HepG2 (cell line): ENCODE data around the gene C5orf24. TPM values are rescaled to one million over a fixed set of nuclear protein-coding genes. Genes with fewer than 3 reads are reported as not detected.

ENCODE experiments used
- ATAC-seq: fragments of 200-7000 bp; cut with Tn5 transposase; 3 replicates; pipeline ENCODE4 v1.9.1; 2020; ENCODE audit warnings: mild to moderate bottlenecking, moderate library complexity
- BruUV-seq: library from RNA; stranded (reverse); fragments of 400-500 nt; replicated peaks from 2 replicates; lab custom pipeline; 2021; lab: Mats Ljungman, UMichigan
- CTCF ChIA-PET: fragments of 300-600 bp; formaldehyde crosslinking; extraction: SDS; loops from one replicate; lab custom pipeline; 2021; ENCODE audit warnings: low total read pairs, inconsistent platforms, low intra/inter-chr PET ratio; lab: Yijun Ruan, JAX
- POLR2A ChIA-PET: fragments of 350-600 bp; sonication (Branson Sonifier 250); formaldehyde crosslinking; loops from one replicate; lab custom pipeline; 2020; ENCODE audit warnings: antibody characterized with exemption, inconsistent platforms; lab: Yijun Ruan, JAX
- DNase-seq: peaks from one replicate; pipeline ENCODE4 v3.0.0-alpha.2; 2015; ENCODE audit warnings: low spot score
- FAIRE-seq: peaks from 3 replicates; lab custom pipeline; 2011; peaks lifted over from hg19 to GRCh38; lab: Jason Lieb, UNC
- H2AFZ ChIP-seq: one replicate; pipeline ENCODE4 v1.6.1; 2011; ENCODE audit warnings: low read length, inconsistent platforms
- H3K27ac ChIP-seq: fragments of 300-600 bp; 3 replicates; pipeline ENCODE4 v1.8.0; 2011; ENCODE audit warnings: mixed run types, mild to moderate bottlenecking, mixed read lengths, low read length, inconsistent platforms; ENCODE audit not compliant: insufficient read depth; ENCODE audit errors: extremely low read length
- H3K27me3 ChIP-seq, 2 experiments: fragments of 200-600 bp in 1 of 2; 2 replicates in 1 of 2; 3 replicates in 1 of 2; pipeline versions ENCODE4 v1.6.0 to v1.8.0; 2011; ENCODE audit warnings: low read length in 2 of 2, mild to moderate bottlenecking in 2 of 2, moderate library complexity in 2 of 2, inconsistent platforms in 1 of 2; ENCODE audit not compliant: insufficient read depth in 2 of 2, control insufficient read depth in 1 of 2
- H3K36me3 ChIP-seq, 2 experiments: fragments of 200-600 bp in 1 of 2; replicated peaks in 1 of 2; 2 replicates in 1 of 2; 3 replicates in 1 of 2; pipeline versions ENCODE4 v1.5.1 to v1.8.0; 2011; ENCODE audit warnings: low read length in 2 of 2, inconsistent platforms in 1 of 2; ENCODE audit not compliant: insufficient read depth in 2 of 2, control insufficient read depth in 1 of 2
- H3K4me1 ChIP-seq: 2 replicates; pipeline ENCODE4 v1.5.1; 2012; ENCODE audit warnings: low read length, inconsistent platforms; ENCODE audit not compliant: insufficient read depth
- H3K4me2 ChIP-seq: 2 replicates; pipeline ENCODE4 v1.6.0; 2011; ENCODE audit warnings: low read depth, low read length, inconsistent platforms
- H3K4me3 ChIP-seq, 3 experiments: fragments of 200-600 bp in 1 of 3; sonication (generic), shearing (Covaris generic) in 1 of 3; replicated peaks in 1 of 3; 2 replicates each; pipeline ENCODE4 v1.5.1; 2011 to 2016; ENCODE audit warnings: low read length in 3 of 3, inconsistent platforms in 2 of 3, low read depth in 2 of 3, mild to moderate bottlenecking in 2 of 3, control low read depth in 1 of 3, mixed read lengths in 1 of 3; ENCODE audit not compliant: insufficient read depth in 1 of 3
- H3K79me2 ChIP-seq: one replicate; pipeline ENCODE4 v1.6.1; 2011; ENCODE audit warnings: low read length, inconsistent platforms; ENCODE audit not compliant: insufficient read depth
- H3K9ac ChIP-seq: 2 replicates; pipeline ENCODE4 v1.6.0; 2011; ENCODE audit warnings: mild to moderate bottlenecking, low read depth, low read length, inconsistent platforms; ENCODE audit not compliant: insufficient read depth
- H3K9me3 ChIP-seq: 2 replicates; pipeline ENCODE4 v1.5.1; 2012; ENCODE audit warnings: mild to moderate bottlenecking, low read length
- H4K20me1 ChIP-seq: 2 replicates; pipeline ENCODE4 v1.6.0; 2011; ENCODE audit warnings: inconsistent platforms, mild to moderate bottlenecking, low read length, moderate library complexity; ENCODE audit not compliant: insufficient read depth
- AGO1 ChIP-seq: fragments of 200-400 bp; formaldehyde crosslinking; IDR thresholded peaks from 2 replicates; pipeline ENCODE4 v1.6.1; 2017; ENCODE audit warnings: mild to moderate bottlenecking, low read depth, low read length, moderate library complexity; ENCODE audit not compliant: poor library complexity, severe bottlenecking
- BCLAF1 ChIP-seq: fragments of 450-650 bp; IDR thresholded peaks from 2 replicates; pipeline ENCODE4 v1.6.1; 2017; ENCODE audit warnings: mild to moderate bottlenecking
- CEBPG ChIP-seq: IDR thresholded peaks from 2 replicates; pipeline ENCODE4 v1.6.1; 2016
- FOXC1 ChIP-seq: sonication (generic); formaldehyde crosslinking; IDR thresholded peaks from 2 replicates; pipeline ENCODE4 v1.8.0; 2022; ENCODE audit warnings: mild to moderate bottlenecking, missing genetic modification reagents, borderline replicate concordance
- HOXA5 ChIP-seq: sonication (generic); formaldehyde crosslinking; IDR thresholded peaks from 2 replicates; pipeline ENCODE4 v1.4.0; 2020; ENCODE audit warnings: missing genetic modification reagents
- KLF6 ChIP-seq: IDR thresholded peaks from 2 replicates; pipeline ENCODE4 v1.8.0; 2016; ENCODE audit warnings: missing biosample characterization, missing genetic modification reagents
- MIER2 ChIP-seq: IDR thresholded peaks from 2 replicates; pipeline ENCODE4 v1.6.1; 2016; ENCODE audit warnings: missing biosample characterization, missing genetic modification reagents
- PITX1 ChIP-seq: sonication (generic); formaldehyde crosslinking; IDR thresholded peaks from 2 replicates; pipeline ENCODE4 v1.5.1; 2020; ENCODE audit warnings: mild to moderate bottlenecking, missing genetic modification reagents
- SOX5 ChIP-seq: IDR thresholded peaks from 2 replicates; pipeline ENCODE4 v1.6.1; 2016; ENCODE audit warnings: borderline replicate concordance
- TBL1XR1 ChIP-seq: fragments of 150-350 bp; IDR thresholded peaks from 2 replicates; pipeline ENCODE4 v1.6.1; 2014; ENCODE audit warnings: borderline replicate concordance, low read length; ENCODE audit not compliant: partially characterized antibody
- ZNF142 ChIP-seq: sonication (generic); formaldehyde crosslinking; IDR thresholded peaks from 2 replicates; pipeline ENCODE4 v1.4.0; 2020; ENCODE audit warnings: missing genetic modification reagents
- ZNF230 ChIP-seq: sonication (generic); formaldehyde crosslinking; IDR thresholded peaks from 2 replicates; pipeline ENCODE4 v1.4.0; 2020; ENCODE audit warnings: mild to moderate bottlenecking, missing genetic modification reagents
- ZNF530 ChIP-seq: sonication (generic); formaldehyde crosslinking; IDR thresholded peaks from 2 replicates; pipeline ENCODE4 v1.5.0; 2020; ENCODE audit warnings: low read depth, mild to moderate bottlenecking, missing genetic modification reagents
- ZNF704 ChIP-seq: sonication (generic); formaldehyde crosslinking; IDR thresholded peaks from 2 replicates; pipeline ENCODE4 v1.8.1; 2023; ENCODE audit warnings: mild to moderate bottlenecking, inconsistent platforms, moderate library complexity, missing genetic modification reagents, borderline replicate concordance
- WGBS: methylation state at CpG from one replicate; pipeline ENCODE4 v1.1.6; 2017; ENCODE audit warnings: low lambda C conversion rate; 5-methylcytosine and 5-hydroxymethylcytosine counted together
- in situ Hi-C: cut with HindIII; loops from 2 replicates; pipeline ENCODE4 v1.10.0; 2017; ENCODE audit warnings: low pct_unique_long_range_greater_than_20kb; ENCODE audit not compliant: extremely low pct_ligation_motif_present
- intact Hi-C: fragments of 100-400 bp; cut with micrococcal nuclease; formaldehyde crosslinking; loops from one replicate; pipeline ENCODE4 v1.10.0; 2022; ENCODE audit not compliant: unreplicated experiment
- polyA plus RNA-seq, 8 experiments: library from polyadenylated mRNA; depleted of rRNA in 3 of 8; stranded (reverse) in 7 of 8; unstranded in 1 of 8; fragments of >200 nt; fragmentation: Illumina TruSeq in 4 of 8; extraction: Trizol in 4 of 8; gene quantifications; 2 replicates each; pipeline versions ENCODE4 v1.2.1 to v1.2.3, GENCODE V29; 2011 to 2016; ENCODE audit warnings: low read depth in 4 of 8, missing spikeins in 1 of 8, mixed read lengths in 1 of 8; ENCODE audit not compliant: insufficient read depth in 1 of 8
- total RNA-seq, 5 experiments: library from RNA; depleted of rRNA; stranded (reverse); fragments of >200 nt; fragmentation: Illumina TruSeq; extraction: Trizol; gene quantifications; 2 replicates each; pipeline ENCODE4 v1.2.3, GENCODE V29; 2016; ENCODE audit warnings: low read depth in 1 of 5

C5orf24 gene
- total and polyA plus RNA-seq, 2 of the 13 experiments (the other 11 are each of a cell fraction or from before 2014, with no cell fraction given) = 34.6 to 41.5 TPM

GRCh38 chr5:134904610-134905245, 59.0 kb downstream of the C5orf24 start, which contains the start of gene PCBD2:
TSS of gene PCBD2 (plus strand) at chr5:134905131. CDS start at chr5:134905140, 9 bp downstream.
- H3K4me1 ChIP-seq = peaks cover 13% of the 10 kb centered on the region; the same call in 1 of the 2 replicates
- BruUV-seq = no TSS peak
- peak within 1 kb of the TSS; percentile 99 for H3K27ac ChIP-seq
- H3K9me3 ChIP-seq = no peaks in the 10 kb centered on the region
- peaks cover 4% of the 10 kb centered on the region for H3K79me2 ChIP-seq
- peak; percentile 50 for FAIRE-seq
- H4K20me1 ChIP-seq = no peaks in the 10 kb centered on the region
- peaks cover 0 to 11% of the 10 kb centered on the region in 2 experiments; a peak in 1 of 5 replicates for H3K36me3 ChIP-seq
- peak; percentile 80 for DNase-seq
- H3K4me3 ChIP-seq = peak within 1 kb of the TSS; percentile 85 to 95 (median 87)
- intact Hi-C loops = loop anchor here (2.0 kb wide), 3 partner anchors 30 to 166 kb away; partner anchors contain the start of genes C5orf24, CAMLG and TXNDC15
- no peaks in the 10 kb centered on the region for H3K27me3 ChIP-seq
- H3K4me2 ChIP-seq = peak within 1 kb of the TSS; percentile 94
- POLR2A ChIA-PET = interaction anchor here (0.5 to 2.2 kb wide), 20 partner anchors 8 to 317 kb away, joined by 3 to 19 read pairs (median 4); partner anchors contain the start of genes C5orf24, CAMLG, DDX46 and TXNDC15
- WGBS = no CpG with 5 or more reads among the region's 84 CpGs
- CTCF ChIA-PET = no interaction called here
- peak; percentile 91 for ATAC-seq
- no peak within 1 kb of the TSS for H2AFZ ChIP-seq
- H3K9ac ChIP-seq = peak within 1 kb of the TSS; percentile 97
- in situ Hi-C loops = no loop called here
- TF ChIP-seq HOXA5 = peak; percentile 55; the same call in 1 of the 2 replicates
- TF ChIP-seq AGO1 = peak; percentile 72
- no peak for TF ChIP-seq MIER2 (CRISPR knock-in tag)
- no peak for TF ChIP-seq BCLAF1
- TF ChIP-seq ZNF704 (CRISPR knock-in tag) = peak; percentile 84; the same call in 1 of the 2 replicates
- TF ChIP-seq KLF6 (CRISPR knock-in tag) = peak; percentile 76
- TF ChIP-seq SOX5 (CRISPR knock-in tag) = no peak; the same call in 1 of the 2 replicates
- no peak for TF ChIP-seq FOXC1
- TF ChIP-seq CEBPG (CRISPR knock-in tag) = peak; percentile 21; the same call in 1 of the 2 replicates
- TF ChIP-seq ZNF230 (CRISPR knock-in tag) = peak; percentile 82; the same call in 1 of the 2 replicates
- peak; percentile 58; the same call in 1 of the 2 replicates for TF ChIP-seq PITX1 (CRISPR knock-in tag)
- TF ChIP-seq ZNF142 (CRISPR knock-in tag) = peak; percentile 66
- TF ChIP-seq ZNF530 (CRISPR knock-in tag) = no peak
- TF ChIP-seq TBL1XR1 = no peak
